HepG2 (cell line): Measurements from ENCODE around the gene VCP. TPM values are rescaled to one million over a fixed set of nuclear protein-coding genes. Genes with fewer than 3 reads are reported as not detected.
A peak's percentile ranks its signal among the peaks of the same experiment; 100 is the strongest.

Experiments
- CCDC6 ChIP-seq: sonication (generic); formaldehyde crosslinking; IDR thresholded peaks from 2 replicates; pipeline ENCODE4 v1.8.1; 2022; ENCODE audit warnings: mild to moderate bottlenecking, missing genetic modification reagents, moderate library complexity
- MBNL3 ChIP-seq: fragments of 250-450 bp; sonication (Bioruptor Pico); conservative IDR thresholded peaks from 2 replicates; pipeline ENCODE4 v1.8.0; 2022; ENCODE audit warnings: mild to moderate bottlenecking, inconsistent platforms
- REST ChIP-seq, 2 experiments: IDR thresholded peaks; 2 replicates each; pipeline ENCODE4 v1.6.1; 2011 to 2012; ENCODE audit warnings: low read length in 2 of 2, borderline replicate concordance in 1 of 2, low read depth in 1 of 2, mild to moderate bottlenecking in 1 of 2, moderate library complexity in 1 of 2
- RNF219 ChIP-seq: sonication (generic); formaldehyde crosslinking; IDR thresholded peaks from 2 replicates; pipeline ENCODE4 v1.5.0; 2020; ENCODE audit warnings: mild to moderate bottlenecking, missing genetic modification reagents
- SRSF9 ChIP-seq: fragments of 200-400 bp; formaldehyde crosslinking; IDR thresholded peaks from 2 replicates; pipeline ENCODE4 v1.6.1; 2018; ENCODE audit warnings: borderline replicate concordance, mild to moderate bottlenecking, low read depth, low read length; ENCODE audit not compliant: insufficient read depth, poor library complexity, severe bottlenecking
- TARDBP ChIP-seq: sonication (generic); formaldehyde crosslinking; IDR thresholded peaks from 2 replicates; pipeline ENCODE4 v1.8.0; 2022; ENCODE audit warnings: mild to moderate bottlenecking, missing genetic modification reagents
- ZHX1 ChIP-seq: sonication (generic); formaldehyde crosslinking; IDR thresholded peaks from 2 replicates; pipeline ENCODE4 v1.8.1; 2022; ENCODE audit warnings: low read depth, mild to moderate bottlenecking, missing genetic modification reagents
- ZNF570 ChIP-seq: sonication (generic); formaldehyde crosslinking; IDR thresholded peaks from 2 replicates; pipeline ENCODE4 v1.4.0; 2020; ENCODE audit warnings: mild to moderate bottlenecking, missing genetic modification reagents, borderline replicate concordance
- ZXDC ChIP-seq: sonication (generic); formaldehyde crosslinking; IDR thresholded peaks from 2 replicates; pipeline ENCODE4 v1.5.0; 2020; ENCODE audit warnings: mild to moderate bottlenecking, missing genetic modification reagents
- polyA plus RNA-seq, 8 experiments: library from polyadenylated mRNA; depleted of rRNA in 3 of 8; stranded (reverse) in 7 of 8; unstranded in 1 of 8; fragments of >200 nt; fragmentation: Illumina TruSeq in 4 of 8; extraction: Trizol in 4 of 8; gene quantifications; 2 replicates each; pipeline versions ENCODE4 v1.2.1 to v1.2.3, GENCODE V29; 2011 to 2016; ENCODE audit warnings: low read depth in 4 of 8, missing spikeins in 1 of 8, mixed read lengths in 1 of 8; ENCODE audit not compliant: insufficient read depth in 1 of 8
- total RNA-seq, 5 experiments: library from RNA; depleted of rRNA; stranded (reverse); fragments of >200 nt; fragmentation: Illumina TruSeq; extraction: Trizol; gene quantifications; 2 replicates each; pipeline ENCODE4 v1.2.3, GENCODE V29; 2016; ENCODE audit warnings: low read depth in 1 of 5
- TF ChIP-seq, protein P1 (sequence below): IDR thresholded peaks from 2 replicates; pipeline ENCODE4 v1.6.1; 2016; ENCODE audit warnings: low read depth
- TF ChIP-seq, protein P2 (sequence below): sonication (generic); formaldehyde crosslinking; IDR thresholded peaks from 2 replicates; pipeline ENCODE4 v1.4.0; 2020; ENCODE audit warnings: low read depth, mild to moderate bottlenecking, missing genetic modification reagents

VCP gene
- total and polyA plus RNA-seq, 2 of the 13 experiments (the other 11 are each of a cell fraction or from before 2014, with no cell fraction given), result 143 to 391 TPM

DNA sequence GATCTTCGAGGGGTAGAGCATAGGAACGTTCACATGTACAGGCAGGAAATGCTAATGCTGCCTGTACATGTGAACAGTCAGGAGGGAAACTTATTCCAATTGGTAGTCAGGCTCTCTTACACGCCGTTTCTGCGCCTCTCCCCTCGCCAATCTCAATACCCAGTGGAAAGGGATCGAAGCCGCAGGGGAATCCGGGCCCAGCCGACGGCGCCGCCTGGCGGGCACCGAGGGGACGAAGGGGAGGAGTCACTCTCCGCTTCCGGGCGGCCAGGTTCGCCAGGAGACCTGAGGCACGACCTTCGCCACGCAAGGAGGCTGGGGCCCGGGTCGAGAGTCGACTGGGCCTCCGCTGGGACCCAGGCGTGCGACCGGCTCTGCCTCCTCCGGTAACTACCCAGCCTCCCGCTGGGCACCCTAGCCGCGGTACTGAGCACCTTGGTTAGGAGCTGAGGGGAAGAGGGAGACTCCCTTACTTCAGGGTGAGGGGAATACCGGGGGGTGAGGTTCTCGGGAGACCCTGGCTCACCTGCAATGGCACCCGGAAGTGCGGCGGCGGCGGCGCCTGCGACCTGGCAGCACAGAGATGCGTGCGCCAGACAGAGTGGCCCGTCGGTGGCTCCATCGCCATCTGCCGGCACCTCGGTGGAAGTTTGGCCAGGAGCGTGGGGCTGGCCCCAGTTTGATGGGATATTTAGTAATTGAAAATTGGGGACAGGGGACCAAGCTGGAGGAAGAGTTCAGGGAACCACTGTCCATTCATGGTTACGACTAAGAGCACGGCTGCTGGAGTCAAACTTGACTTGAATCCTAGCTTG is 23.8 kb upstream of the VCP start, which contains the start of gene PIGO (continued):
- peak; percentile 64; the same call in 1 of the 2 replicates for TF ChIP-seq ZHX1 (CRISPR knock-in tag)
- TF ChIP-seq MBNL3 (CRISPR knock-in tag), result no peak
- peak; percentile 90; the same call in 1 of the 2 replicates for TF ChIP-seq ZNF570 (CRISPR knock-in tag)
- TF ChIP-seq, protein P1, sequence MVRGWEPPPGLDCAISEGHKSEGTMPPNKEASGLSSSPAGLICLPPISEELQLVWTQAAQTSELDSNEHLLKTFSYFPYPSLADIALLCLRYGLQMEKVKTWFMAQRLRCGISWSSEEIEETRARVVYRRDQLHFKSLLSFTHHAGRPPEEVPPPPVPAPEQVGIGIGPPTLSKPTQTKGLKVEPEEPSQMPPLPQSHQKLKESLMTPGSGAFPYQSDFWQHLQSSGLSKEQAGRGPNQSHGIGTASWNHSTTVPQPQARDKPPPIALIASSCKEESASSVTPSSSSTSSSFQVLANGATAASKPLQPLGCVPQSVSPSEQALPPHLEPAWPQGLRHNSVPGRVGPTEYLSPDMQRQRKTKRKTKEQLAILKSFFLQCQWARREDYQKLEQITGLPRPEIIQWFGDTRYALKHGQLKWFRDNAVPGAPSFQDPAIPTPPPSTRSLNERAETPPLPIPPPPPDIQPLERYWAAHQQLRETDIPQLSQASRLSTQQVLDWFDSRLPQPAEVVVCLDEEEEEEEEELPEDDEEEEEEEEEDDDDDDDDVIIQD (CRISPR knock-in tag), result peak; percentile 58
- TF ChIP-seq TARDBP (CRISPR knock-in tag), result no peak; the same call in none of the 2 replicates
- peak; percentile 61 for TF ChIP-seq CCDC6
- peak in 1 of 2 experiments; percentile 58; a peak in 1 of 4 replicates for TF ChIP-seq REST (IDR thresholded peaks at IDR 0.05; ENCODE audit: borderline replicate concordance in 1 of 2, low read depth in 1 of 2, low read length in 2 of 2)
- no peak for TF ChIP-seq SRSF9
- TF ChIP-seq ZXDC, result peak; percentile 94
- TF ChIP-seq RNF219, result 0 out of 2 replicates have a peak, but pooled peaks have one; percentile 67
- TF ChIP-seq, protein P2, sequence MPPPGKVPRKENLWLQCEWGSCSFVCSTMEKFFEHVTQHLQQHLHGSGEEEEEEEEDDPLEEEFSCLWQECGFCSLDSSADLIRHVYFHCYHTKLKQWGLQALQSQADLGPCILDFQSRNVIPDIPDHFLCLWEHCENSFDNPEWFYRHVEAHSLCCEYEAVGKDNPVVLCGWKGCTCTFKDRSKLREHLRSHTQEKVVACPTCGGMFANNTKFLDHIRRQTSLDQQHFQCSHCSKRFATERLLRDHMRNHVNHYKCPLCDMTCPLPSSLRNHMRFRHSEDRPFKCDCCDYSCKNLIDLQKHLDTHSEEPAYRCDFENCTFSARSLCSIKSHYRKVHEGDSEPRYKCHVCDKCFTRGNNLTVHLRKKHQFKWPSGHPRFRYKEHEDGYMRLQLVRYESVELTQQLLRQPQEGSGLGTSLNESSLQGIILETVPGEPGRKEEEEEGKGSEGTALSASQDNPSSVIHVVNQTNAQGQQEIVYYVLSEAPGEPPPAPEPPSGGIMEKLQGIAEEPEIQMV (CRISPR knock-in tag), result peak; percentile 91; the same call in 1 of the 2 replicates
